Suprapubic skin (tissue), 4 donors: ENCODE results near the gene IARS2. TPM values are rescaled to one million over a fixed set of nuclear protein-coding genes. Genes with fewer than 3 reads are reported as not detected.

Experiments
- DNase-seq, 2 donors: peaks; one replicate each; pipeline ENCODE4 v3.0.0-alpha.2; 2019; ENCODE audit warnings: low spot score in 2 of 2
- H3K27ac ChIP-seq: fragments of 200-600 bp; sonication (generic); one replicate; pipeline ENCODE4 v1.5.1; 2019
- H3K27me3 ChIP-seq: fragments of 200-600 bp; sonication (generic); one replicate; pipeline ENCODE4 v1.5.1; 2019
- H3K36me3 ChIP-seq: fragments of 200-600 bp; sonication (generic); one replicate; pipeline ENCODE4 v1.5.1; 2019
- H3K4me1 ChIP-seq: fragments of 200-600 bp; sonication (generic); one replicate; pipeline ENCODE4 v1.5.1; 2019
- H3K4me3 ChIP-seq: fragments of 200-600 bp; sonication (generic); one replicate; pipeline ENCODE4 v1.5.1; 2019; ENCODE audit warnings: mild to moderate bottlenecking
- H3K9me3 ChIP-seq: fragments of 200-600 bp; sonication (generic); one replicate; pipeline ENCODE4 v1.5.1; 2019
- EP300 ChIP-seq: sonication (generic); formaldehyde crosslinking; IDR thresholded peaks from one replicate; pipeline ENCODE4 v1.6.1; 2017; ENCODE audit warnings: antibody characterized with exemption
- POLR2A ChIP-seq, 2 donors: fragments of 450-650 bp; IDR thresholded peaks; one replicate each; pipeline ENCODE4 v1.6.1; 2017; ENCODE audit warnings: antibody characterized with exemption in 2 of 2, mild to moderate bottlenecking in 2 of 2, moderate library complexity in 2 of 2
- POLR2AphosphoS5 ChIP-seq, 3 donors: sonication (generic); formaldehyde crosslinking; IDR thresholded peaks; one replicate each; pipeline ENCODE4 v1.6.1; 2017; ENCODE audit warnings: antibody characterized with exemption in 3 of 3
- WGBS: methylation state at CpG from one replicate; pipeline ENCODE4 v1.1.5; 2018; 5-methylcytosine and 5-hydroxymethylcytosine counted together
- total RNA-seq, 4 donors: library from RNA; depleted of rRNA; stranded (reverse); fragments of >200 nt; gene quantifications; one replicate each; pipeline ENCODE4 v1.1.0, GENCODE V29; 2016
- TF ChIP-seq, protein P1 (sequence below), 2 donors: fragments of 200-600 bp in 1 of 2; fragments of 450-650 bp in 1 of 2; sonication (generic) in 1 of 2; IDR thresholded peaks; one replicate each; pipeline ENCODE4 v1.5.1; 2016 to 2019; ENCODE audit warnings: antibody characterized with exemption in 2 of 2, mild to moderate bottlenecking in 1 of 2, moderate library complexity in 1 of 2

Gene IARS2
- total RNA-seq, 4 donors from 2014 or later, result 49.7 to 73.3 (median 64.6) TPM

DNA sequence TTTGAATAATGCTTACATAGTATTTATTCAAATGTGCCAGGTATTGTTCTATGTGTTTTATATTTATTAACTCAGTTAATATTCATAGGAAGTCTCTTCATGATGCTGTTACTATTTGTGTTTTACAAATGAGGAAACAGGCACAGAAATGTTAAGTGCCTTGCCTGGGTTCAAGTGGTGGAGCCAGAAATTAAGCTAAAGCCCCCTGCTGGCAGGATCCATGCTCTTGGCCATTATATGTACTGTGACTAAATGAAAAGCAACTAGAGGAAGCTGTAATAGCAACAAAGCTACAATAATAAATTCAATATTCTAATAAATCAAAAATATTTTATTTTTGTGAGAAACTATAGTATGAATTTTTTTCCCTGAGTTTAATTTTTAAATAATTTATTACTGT lies 30.0 kb downstream of the IARS2 start:
- TF ChIP-seq POLR2A (IDR thresholded peaks at IDR 0.05), result no peak
- TF ChIP-seq EP300, result no peak
- TF ChIP-seq, protein P1, sequence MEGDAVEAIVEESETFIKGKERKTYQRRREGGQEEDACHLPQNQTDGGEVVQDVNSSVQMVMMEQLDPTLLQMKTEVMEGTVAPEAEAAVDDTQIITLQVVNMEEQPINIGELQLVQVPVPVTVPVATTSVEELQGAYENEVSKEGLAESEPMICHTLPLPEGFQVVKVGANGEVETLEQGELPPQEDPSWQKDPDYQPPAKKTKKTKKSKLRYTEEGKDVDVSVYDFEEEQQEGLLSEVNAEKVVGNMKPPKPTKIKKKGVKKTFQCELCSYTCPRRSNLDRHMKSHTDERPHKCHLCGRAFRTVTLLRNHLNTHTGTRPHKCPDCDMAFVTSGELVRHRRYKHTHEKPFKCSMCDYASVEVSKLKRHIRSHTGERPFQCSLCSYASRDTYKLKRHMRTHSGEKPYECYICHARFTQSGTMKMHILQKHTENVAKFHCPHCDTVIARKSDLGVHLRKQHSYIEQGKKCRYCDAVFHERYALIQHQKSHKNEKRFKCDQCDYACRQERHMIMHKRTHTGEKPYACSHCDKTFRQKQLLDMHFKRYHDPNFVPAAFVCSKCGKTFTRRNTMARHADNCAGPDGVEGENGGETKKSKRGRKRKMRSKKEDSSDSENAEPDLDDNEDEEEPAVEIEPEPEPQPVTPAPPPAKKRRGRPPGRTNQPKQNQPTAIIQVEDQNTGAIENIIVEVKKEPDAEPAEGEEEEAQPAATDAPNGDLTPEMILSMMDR (IDR thresholded peaks at IDR 0.05), result no peak
- no peak overlapping the region for H3K4me3 ChIP-seq
- H3K4me1 ChIP-seq, result no peaks in the 10 kb centered on the region
- DNase-seq, result no peak
- H3K36me3 ChIP-seq, result peaks cover 33% of the 10 kb centered on the region
- no peak overlapping the region for H3K27ac ChIP-seq
- no peaks in the 10 kb centered on the region for H3K9me3 ChIP-seq
- H3K27me3 ChIP-seq, result no peaks in the 10 kb centered on the region

DNA sequence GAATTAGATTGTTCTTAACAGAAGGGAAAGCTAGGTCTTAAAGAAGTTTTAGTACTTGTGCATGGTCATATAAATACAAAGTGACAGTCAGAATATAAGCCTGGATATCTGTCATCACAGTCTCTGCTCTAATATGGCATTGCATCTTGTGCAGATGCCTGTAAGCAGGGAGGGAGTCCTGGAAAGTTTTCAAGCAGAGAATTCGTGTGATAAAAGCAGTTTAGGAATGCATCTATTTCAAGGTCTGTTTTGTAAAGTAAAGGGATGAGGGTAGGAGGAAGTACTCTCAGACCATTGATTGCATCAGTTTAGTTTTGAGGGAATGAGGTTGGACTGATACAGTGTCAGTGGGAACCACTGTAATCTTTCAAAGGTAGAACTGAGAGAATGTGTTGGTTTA lies 30.6 kb downstream of the IARS2 start:
- WGBS, result 45% methylated on average over 1 of the region's 1 CpG
- Histone ChIP-seq H3K9me3 (no peaks in the 10 kb centered on the region), H3K27ac (no peak overlapping the region), H3K4me1 (no peaks in the 10 kb centered on the region), H3K36me3 (peaks cover 34% of the 10 kb centered on the region), H3K4me3 (no peak overlapping the region), H3K27me3 (no peaks in the 10 kb centered on the region)
- TF ChIP-seq POLR2A (IDR thresholded peaks at IDR 0.05) (no peak), EP300 (no peak), POLR2AphosphoS5 (IDR thresholded peaks at IDR 0.05) (no peak)
- TF ChIP-seq, protein P1 (IDR thresholded peaks at IDR 0.05), result no peak
- DNase-seq, result no peak

DNA sequence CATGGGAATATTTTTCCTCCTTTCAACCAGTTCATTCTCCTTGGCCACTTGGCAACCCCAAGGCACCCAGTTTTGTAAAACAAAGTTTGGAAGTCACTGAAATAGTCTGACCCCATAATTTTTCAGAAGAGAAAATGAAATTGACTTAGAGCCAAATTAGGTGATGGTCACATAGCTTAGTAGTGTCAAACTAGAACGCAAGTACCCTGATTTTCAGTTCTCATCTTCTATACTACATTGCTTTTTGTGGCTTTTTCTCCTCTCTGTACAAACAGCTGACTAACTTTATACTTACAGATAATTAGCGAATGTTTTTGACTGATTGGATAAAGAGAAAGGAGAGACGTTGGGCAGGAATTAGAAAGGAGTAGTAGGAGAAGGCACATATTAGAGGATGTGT lies 33.1 kb downstream of the IARS2 start:
- no peak overlapping the region for H3K27ac ChIP-seq
- no peak for TF ChIP-seq POLR2A (IDR thresholded peaks at IDR 0.05)
- TF ChIP-seq, protein P1 (IDR thresholded peaks at IDR 0.05), result no peak
- no peak for TF ChIP-seq EP300
- TF ChIP-seq POLR2AphosphoS5 (IDR thresholded peaks at IDR 0.05), result no peak
- DNase-seq, result no peak
- no peak overlapping the region for H3K4me3 ChIP-seq
- no peaks in the 10 kb centered on the region for H3K9me3 ChIP-seq
- peaks cover 39% of the 10 kb centered on the region for H3K36me3 ChIP-seq
- 92% methylated on average over 3 of the region's 3 CpGs for WGBS
- H3K4me1 ChIP-seq, result no peaks in the 10 kb centered on the region
- H3K27me3 ChIP-seq, result no peaks in the 10 kb centered on the region

DNA sequence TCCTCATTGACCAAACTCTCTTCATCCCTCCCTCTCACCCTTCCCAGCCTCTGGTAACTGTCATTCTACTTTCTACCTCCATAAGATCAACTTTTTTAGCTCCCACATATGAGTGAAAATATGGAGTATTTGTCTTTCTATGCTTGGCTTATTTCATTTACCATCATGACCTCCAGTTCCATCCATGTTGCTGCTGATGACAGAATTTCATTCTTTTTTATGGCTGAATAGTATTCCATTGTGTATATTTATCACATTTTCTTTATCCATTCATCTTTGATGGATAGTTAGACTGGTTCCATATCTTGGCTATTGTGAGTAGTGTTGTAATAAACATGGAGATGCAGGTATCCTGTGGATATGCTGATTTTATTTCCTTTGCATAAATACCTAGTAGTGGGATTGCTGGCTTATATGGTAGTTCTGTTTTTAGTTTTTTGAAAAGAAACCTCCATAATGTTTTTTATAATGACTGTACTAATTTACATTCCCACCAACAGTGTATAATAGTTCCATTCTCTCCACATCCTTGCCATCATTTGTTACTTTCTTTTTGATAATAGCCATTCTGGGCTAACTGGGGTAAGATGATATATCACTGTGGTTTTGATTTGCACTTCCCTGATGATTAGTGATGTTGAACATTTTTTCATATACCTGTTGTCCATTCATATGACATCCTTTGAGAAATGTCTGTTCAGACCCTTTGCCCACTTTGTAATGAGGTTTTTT lies 35.7 kb downstream of the IARS2 start:
- no peak for TF ChIP-seq EP300
- TF ChIP-seq, protein P1 (IDR thresholded peaks at IDR 0.05), result no peak
- no peak for TF ChIP-seq POLR2A (IDR thresholded peaks at IDR 0.05)
- Histone ChIP-seq H3K9me3 (no peaks in the 10 kb centered on the region), H3K27ac (no peak overlapping the region), H3K36me3 (peaks cover 61% of the 10 kb centered on the region), H3K4me1 (no peaks in the 10 kb centered on the region), H3K27me3 (no peaks in the 10 kb centered on the region), H3K4me3 (no peak overlapping the region)
- DNase-seq, result no peak

DNA sequence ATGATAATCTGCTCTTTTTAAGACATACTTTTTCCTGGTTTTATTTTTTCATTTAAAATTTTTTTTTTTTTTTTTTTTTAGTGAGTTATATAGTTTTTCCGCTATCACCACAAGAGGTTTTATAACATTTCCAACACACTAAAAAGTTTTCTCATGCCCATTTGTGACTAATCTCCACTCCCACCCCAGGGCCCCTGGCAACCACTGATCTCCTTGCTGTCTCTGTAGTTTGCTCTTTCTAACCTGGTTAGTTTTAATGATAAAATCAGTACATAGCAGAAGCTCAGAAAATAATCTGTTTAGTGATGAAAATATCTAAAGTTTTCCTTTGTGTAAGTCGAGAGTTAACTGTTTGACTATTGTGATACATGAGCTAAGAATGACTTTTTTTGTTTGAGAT lies 41.8 kb downstream of the IARS2 start:
- WGBS, result 97% methylated on average over 2 of the region's 2 CpGs
- DNase-seq, result no peak
- Histone ChIP-seq H3K4me1 (no peaks in the 10 kb centered on the region), H3K27ac (no peak overlapping the region), H3K27me3 (no peaks in the 10 kb centered on the region), H3K9me3 (no peaks in the 10 kb centered on the region), H3K4me3 (no peak overlapping the region), H3K36me3 (peaks cover 84% of the 10 kb centered on the region)
- TF ChIP-seq EP300 (no peak), POLR2A (IDR thresholded peaks at IDR 0.05) (no peak), POLR2AphosphoS5 (IDR thresholded peaks at IDR 0.05) (no peak)
- TF ChIP-seq, protein P1 (IDR thresholded peaks at IDR 0.05), result no peak
